ENCODE results near the gene BLNK.

BLNK gene

GRCh38 chr10:96287392-96288105, 16.2 kb upstream of the BLNK start:
- FAIRE-seq: no peak

DNA sequence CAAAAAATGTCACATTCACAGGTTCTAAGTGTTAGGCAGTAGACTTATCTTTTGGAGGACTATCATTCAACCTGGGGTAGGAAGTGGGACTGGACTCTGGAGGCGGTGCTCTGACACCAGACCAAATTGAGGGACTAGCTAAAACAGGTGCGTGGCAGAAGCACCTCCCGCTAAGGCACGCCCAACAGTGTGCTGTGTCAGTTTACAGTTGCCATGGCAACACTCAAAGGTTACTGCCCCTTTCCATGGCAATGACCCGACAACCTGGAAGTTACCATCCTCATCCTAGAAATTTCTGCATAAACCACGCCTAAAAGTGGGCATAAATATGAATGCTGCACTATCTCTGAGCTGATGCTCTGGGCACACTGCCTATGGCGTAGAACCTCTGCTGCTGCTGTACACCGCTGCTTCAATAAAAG, 14.0 kb upstream of the BLNK start:
- FAIRE-seq: no peak

DNA sequence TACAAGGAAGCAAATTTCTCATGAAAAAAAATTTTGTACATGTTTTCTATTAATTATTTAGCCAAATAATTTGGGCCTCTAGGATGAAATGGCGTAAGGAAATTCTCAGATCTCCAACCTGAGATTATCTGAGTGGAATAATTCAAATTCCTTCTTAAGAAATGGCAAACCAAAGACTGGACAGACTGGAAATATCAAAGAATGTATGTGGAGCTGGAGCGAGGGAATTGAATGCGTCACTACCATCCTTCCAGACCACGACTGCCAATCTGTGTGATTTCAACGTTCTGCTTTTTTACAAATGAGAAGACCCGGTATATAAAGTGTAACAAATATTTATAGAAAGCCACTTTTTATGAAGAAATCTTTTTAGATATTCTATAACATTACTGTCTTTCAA, 12.4 kb upstream of the BLNK start:
- FAIRE-seq: no peak

- FAIRE-seq: no peak
Measured at GRCh38 chr10:96283351-96283750, 12.0 kb upstream of the BLNK start.

DNA sequence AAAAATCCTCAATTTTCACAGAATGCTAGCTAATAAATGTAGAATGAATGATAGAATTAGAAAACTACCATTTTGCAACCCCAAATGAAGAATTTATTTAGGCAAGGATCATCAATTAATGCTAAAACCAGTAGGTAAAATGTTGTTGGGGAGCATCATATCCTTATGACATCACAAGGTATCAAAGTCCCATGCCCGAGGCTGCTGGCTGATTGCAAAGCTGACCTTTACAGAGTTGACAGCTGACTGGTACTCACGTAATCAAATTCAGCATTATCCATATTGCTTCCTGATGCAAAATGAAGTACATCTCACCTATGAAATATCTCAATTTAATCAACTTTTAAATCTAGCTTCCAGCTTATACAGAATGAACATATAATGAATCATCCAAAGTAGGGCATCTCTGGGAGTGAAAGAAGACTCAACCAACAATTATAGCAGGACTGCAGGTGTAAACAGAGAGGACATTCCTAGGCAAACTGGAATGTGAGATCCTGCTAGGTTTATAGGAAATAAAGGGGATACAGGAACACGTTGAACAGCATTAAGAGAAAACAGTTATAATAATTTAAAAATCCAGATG, 10.2 kb upstream of the BLNK start:
- no peak for FAIRE-seq

- no peak for FAIRE-seq
Measured at GRCh38 chr10:96280859-96281258, 9.5 kb upstream of the BLNK start.

GRCh38 chr10:96279191-96279641, 7.8 kb upstream of the BLNK start:
- FAIRE-seq: no peak

- FAIRE-seq: no peak
Measured at GRCh38 chr10:96276831-96277230, 5.5 kb upstream of the BLNK start.

- FAIRE-seq: no peak
Measured at GRCh38 chr10:96276426-96276825, 5.1 kb upstream of the BLNK start.

GRCh38 chr10:96275685-96276418, 4.5 kb upstream of the BLNK start:
- FAIRE-seq: no peak

- FAIRE-seq: no peak
Measured at GRCh38 chr10:96272316-96273280, 1.2 kb upstream of the BLNK start.

GRCh38 chr10:96270571-96270970, 798 bp downstream of the BLNK start:
- FAIRE-seq: no peak

DNA sequence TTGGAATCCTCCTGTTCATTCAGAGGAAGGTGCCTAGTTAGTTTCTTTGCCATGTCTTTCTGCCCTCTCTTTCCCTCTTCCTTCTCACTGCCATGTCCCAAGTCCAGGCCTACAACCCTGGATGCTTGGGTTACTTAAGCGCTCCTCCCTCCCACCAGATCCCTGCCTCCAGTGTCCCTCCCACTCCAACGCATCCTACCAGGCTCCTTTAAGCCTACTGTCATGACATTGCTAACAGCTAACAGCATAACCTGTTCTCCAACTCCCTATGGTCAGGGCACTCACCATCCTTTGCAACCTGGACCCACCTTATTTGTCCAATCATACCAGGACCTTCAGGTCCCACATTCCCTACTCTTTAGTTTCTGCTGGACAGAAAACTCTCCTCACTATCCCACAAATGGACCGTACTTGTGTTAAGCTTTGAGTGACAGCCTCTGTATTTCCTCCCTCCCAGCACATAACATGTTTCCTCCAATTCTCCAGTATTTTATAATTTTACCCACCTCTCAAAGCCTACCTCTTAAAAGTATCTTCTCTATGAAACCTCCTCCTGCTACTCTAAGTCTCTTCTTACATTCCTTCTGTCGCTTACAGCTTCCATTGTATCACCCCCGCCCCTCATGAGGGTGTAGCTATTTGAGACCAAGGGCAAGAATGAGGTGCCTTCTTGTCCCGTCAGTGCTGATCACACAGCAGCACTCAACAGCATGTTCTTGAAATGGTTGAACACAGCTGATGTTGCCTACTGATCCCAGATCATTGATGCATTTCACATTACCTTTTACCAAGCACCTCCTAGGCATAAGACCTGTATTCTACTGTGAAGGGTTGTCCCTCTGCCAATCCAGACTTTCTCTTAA, 1.7 kb downstream of the BLNK start:
- no peak for FAIRE-seq

DNA sequence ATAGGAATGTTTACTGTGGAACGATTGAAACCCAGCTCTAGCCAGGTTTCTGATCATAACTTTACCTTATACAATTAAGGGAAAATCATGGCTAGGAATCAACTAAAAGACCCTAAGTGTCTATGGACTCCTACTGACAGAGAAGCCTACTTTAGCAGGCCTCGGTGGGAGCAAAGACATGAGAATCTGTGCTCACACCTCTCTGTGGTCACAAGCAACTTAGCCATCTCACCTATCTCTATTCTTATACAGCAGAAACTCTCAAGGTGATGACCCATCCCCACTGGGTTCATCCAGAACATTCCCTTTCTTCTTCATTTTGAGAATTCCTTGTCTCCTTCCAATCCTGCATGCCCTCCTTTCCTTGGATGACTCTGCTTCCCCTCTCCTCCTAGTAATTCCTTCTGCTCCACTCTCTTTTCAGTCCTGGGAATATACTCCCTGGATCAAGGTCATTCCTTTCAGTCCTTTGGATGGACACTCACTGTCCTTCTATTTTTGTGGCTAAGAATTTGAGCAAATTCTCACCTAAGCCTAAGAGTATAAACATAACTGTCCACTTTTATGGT, 2.9 kb downstream of the BLNK start:
- FAIRE-seq: no peak

GRCh38 chr10:96267234-96267705, 4.1 kb downstream of the BLNK start:
- no peak for FAIRE-seq

DNA sequence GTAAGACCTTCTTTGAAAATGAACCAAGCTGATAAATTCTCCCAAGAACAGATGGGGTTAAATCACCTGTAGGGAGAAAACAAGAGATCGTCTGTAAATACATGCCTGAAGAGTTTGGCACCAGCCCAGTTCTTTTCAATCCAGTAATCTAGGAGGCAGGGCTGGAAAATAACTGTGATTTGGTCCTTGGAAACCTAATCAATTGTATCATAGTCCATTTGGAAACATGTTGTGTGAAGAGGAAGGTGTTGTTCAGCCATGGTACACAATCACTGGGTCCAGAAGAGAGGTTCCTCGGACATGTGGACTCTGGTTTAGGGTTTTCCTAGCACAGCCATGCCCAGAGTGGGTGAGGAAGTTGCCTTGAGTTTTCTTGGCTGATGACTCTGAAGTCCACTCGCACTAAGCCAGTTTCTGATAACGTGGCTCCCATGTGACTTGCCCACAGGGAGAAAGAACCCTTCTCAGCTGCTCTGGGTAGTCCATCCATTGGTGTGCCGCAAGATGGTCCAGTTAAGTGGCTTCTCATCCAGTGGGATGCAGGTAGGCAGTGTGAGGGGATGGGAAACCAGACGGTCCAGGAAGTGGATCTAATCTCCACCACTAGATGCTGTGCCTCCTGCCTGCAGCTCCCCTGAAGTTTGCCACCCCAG, 5.1 kb downstream of the BLNK start:
- FAIRE-seq: no peak

DNA sequence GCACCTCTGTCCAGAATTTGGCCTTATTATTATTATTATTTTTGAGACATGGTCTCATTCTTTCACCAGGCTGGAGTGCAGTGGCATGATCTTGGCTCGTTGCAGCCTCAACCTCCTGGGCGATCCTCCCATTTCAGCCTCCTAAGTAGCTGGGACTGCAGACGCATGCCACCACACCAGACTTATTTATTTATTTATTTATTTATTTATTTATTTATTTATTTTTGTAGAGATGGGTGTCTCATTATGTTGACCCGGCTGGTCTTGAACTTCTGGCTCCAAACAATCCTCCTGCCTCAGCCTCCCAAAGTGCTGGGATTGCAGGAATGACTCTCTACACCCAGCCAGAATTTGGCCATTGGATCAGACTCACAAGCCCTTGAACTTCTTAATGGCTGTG, 6.4 kb downstream of the BLNK start:
- no peak for FAIRE-seq

- FAIRE-seq: no peak
Measured at GRCh38 chr10:96263669-96264068, 7.7 kb downstream of the BLNK start.

DNA sequence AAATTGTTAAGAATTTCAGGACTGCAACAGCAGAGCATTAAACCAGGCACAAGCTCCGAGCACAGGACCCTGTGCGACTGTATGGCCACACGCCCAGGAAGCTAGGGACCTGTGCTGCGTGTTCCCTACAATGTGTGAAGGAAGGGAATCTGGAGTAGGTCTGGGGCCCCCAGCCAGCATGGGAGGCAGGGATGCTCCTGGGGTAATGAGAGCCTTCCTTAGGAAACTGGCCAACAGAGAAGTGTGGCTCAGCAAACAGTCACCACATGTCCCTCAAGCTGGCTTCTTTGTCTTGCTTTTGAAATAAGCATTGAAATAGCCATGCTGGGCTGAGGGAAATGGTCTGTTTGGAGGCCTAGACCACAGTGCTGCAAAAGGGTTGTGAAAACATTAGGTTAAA, 8.2 kb downstream of the BLNK start:
- no peak for FAIRE-seq

GRCh38 chr10:96261930-96262329, 9.4 kb downstream of the BLNK start:
- no peak for FAIRE-seq

DNA sequence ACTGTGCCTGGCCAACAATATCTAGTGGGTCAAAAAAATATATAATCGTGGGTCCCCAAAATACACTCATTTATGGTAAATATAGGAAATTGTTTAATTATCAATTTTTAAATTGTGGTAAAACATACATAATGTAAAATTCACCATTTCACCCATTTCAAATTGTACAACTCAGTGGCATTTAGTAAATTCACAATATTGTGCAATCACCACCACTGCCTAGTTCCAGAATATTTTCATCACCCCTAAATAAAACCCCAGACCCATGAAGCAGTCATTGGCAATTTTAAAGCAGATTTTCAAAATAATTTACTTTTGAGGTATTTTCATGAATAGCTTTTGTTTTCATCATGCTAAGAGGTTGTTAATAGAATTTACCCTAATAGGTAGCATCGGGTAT, 10.2 kb downstream of the BLNK start:
- no peak for FAIRE-seq
